Left renal cortex interstitium (tissue), 4 donors: ENCODE results near the gene RERG. TPM values are rescaled to one million over a fixed set of nuclear protein-coding genes. Genes with fewer than 3 reads are reported as not detected.

ENCODE experiments used
- polyA plus RNA-seq, 4 donors: library from polyadenylated mRNA; unstranded; fragments of 120-200 nt; gene quantifications; one replicate each; pipeline ENCODE4 v1.2.1, GENCODE V29; 2013; ENCODE audit not compliant: insufficient read length in 4 of 4

RERG gene
- polyA plus RNA-seq, 4 donors: 34.0 to 38.7 (median 35.8) TPM

Other genes starting within 250 kb of the RERG start
- gene PDE6H, start 248.4 kb downstream of the RERG start, polyA plus RNA-seq: not detected
- gene PTPRO, start 101.1 kb upstream of the RERG start, polyA plus RNA-seq: 100 to 1,000 TPM; 169 to 227 (median 217) TPM